ENCODE data around the gene ADARB2. TPM values are rescaled to one million over a fixed set of nuclear protein-coding genes. Genes with fewer than 3 reads are reported as not detected.

The ADARB2 gene
- total and polyA plus RNA-seq, 10 of the 15 experiments (the other 5 are each of a cell fraction or from before 2014, with no cell fraction given): 0.02 to 4.1 (median 0.76) TPM

DNA sequence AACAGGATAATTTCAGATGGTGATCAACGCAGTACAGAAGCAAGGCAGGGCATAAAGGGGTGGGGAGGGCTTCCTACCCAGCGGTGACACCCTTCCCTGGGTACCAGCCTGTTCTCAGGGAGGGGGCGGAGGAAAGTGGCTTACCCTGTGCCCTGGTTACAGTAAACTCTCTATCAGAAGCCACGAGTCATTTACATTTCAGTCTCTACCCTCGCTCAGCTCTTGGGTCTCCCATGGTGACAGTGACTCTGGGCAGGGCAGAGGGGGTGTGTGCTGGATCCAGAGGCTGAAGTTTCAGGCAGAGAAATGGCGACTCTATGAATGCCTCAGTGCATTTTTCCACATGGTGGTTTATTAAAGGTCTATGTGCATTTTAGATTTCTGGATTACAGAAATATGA lies 107.0 kb downstream of the ADARB2 start:
- no peak overlapping the region for H2AFZ ChIP-seq (ENCODE audit: control insufficient read depth, low read depth, low read length)
- FAIRE-seq (no peak), DNase-seq (ENCODE audit: low read depth, low spot score) (no peak), ATAC-seq (no peak)
- no peaks in the 10 kb centered on the region for H3K4me1 ChIP-seq (ENCODE audit: control insufficient read depth, insufficient read depth, low read length)
- RAD21 ChIA-PET (ENCODE audit: unreplicated experiment): no interaction called here
- TF ChIP-seq SMARCA5 (IDR thresholded peaks at IDR 0.05) (no peak), GABPA (IDR thresholded peaks at IDR 0.05; ENCODE audit: low read depth) (no peak), EZH2 (IDR thresholded peaks at IDR 0.05; ENCODE audit: borderline replicate concordance, control insufficient read depth, low read depth, low read length) (no peak), SUPT20H (IDR thresholded peaks at IDR 0.05; ENCODE audit: borderline replicate concordance, control insufficient read depth, low read depth, low read length) (no peak), ZNF384 (IDR thresholded peaks at IDR 0.05; ENCODE audit: borderline replicate concordance, low read depth, low read length) (no peak), NFYA (IDR thresholded peaks at IDR 0.05; ENCODE audit: borderline replicate concordance, low read depth, low read length) (no peak), WRNIP1 (IDR thresholded peaks at IDR 0.05; ENCODE audit: borderline replicate concordance, low read depth, low read length) (no peak), ZZZ3 (IDR thresholded peaks at IDR 0.05; ENCODE audit: control insufficient read depth, insufficient read length, low read depth) (no peak), RB1 (IDR thresholded peaks at IDR 0.05; ENCODE audit: borderline replicate concordance) (no peak), ELK1 (IDR thresholded peaks at IDR 0.05; ENCODE audit: low read depth, low read length) (no peak), CEBPB (IDR thresholded peaks at IDR 0.05; ENCODE audit: borderline replicate concordance in 1 of 2, low read depth in 2 of 2, low read length in 2 of 2) (no peak)
- TF ChIP-seq, protein P1, sequence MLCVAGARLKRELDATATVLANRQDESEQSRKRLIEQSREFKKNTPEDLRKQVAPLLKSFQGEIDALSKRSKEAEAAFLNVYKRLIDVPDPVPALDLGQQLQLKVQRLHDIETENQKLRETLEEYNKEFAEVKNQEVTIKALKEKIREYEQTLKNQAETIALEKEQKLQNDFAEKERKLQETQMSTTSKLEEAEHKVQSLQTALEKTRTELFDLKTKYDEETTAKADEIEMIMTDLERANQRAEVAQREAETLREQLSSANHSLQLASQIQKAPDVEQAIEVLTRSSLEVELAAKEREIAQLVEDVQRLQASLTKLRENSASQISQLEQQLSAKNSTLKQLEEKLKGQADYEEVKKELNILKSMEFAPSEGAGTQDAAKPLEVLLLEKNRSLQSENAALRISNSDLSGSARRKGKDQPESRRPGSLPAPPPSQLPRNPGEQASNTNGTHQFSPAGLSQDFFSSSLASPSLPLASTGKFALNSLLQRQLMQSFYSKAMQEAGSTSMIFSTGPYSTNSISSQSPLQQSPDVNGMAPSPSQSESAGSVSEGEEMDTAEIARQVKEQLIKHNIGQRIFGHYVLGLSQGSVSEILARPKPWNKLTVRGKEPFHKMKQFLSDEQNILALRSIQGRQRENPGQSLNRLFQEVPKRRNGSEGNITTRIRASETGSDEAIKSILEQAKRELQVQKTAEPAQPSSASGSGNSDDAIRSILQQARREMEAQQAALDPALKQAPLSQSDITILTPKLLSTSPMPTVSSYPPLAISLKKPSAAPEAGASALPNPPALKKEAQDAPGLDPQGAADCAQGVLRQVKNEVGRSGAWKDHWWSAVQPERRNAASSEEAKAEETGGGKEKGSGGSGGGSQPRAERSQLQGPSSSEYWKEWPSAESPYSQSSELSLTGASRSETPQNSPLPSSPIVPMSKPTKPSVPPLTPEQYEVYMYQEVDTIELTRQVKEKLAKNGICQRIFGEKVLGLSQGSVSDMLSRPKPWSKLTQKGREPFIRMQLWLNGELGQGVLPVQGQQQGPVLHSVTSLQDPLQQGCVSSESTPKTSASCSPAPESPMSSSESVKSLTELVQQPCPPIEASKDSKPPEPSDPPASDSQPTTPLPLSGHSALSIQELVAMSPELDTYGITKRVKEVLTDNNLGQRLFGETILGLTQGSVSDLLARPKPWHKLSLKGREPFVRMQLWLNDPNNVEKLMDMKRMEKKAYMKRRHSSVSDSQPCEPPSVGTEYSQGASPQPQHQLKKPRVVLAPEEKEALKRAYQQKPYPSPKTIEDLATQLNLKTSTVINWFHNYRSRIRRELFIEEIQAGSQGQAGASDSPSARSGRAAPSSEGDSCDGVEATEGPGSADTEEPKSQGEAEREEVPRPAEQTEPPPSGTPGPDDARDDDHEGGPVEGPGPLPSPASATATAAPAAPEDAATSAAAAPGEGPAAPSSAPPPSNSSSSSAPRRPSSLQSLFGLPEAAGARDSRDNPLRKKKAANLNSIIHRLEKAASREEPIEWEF (IDR thresholded peaks at IDR 0.05; ENCODE audit: insufficient replicate concordance, low read depth, low read length): no peak
- TF ChIP-seq, protein P2, sequence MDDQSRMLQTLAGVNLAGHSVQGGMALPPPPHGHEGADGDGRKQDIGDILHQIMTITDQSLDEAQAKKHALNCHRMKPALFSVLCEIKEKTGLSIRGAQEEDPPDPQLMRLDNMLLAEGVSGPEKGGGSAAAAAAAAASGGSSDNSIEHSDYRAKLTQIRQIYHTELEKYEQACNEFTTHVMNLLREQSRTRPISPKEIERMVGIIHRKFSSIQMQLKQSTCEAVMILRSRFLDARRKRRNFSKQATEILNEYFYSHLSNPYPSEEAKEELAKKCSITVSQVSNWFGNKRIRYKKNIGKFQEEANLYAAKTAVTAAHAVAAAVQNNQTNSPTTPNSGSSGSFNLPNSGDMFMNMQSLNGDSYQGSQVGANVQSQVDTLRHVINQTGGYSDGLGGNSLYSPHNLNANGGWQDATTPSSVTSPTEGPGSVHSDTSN (IDR thresholded peaks at IDR 0.05; ENCODE audit: insufficient replicate concordance, low read depth, low read length): no peak
- TF ChIP-seq, protein P3, sequence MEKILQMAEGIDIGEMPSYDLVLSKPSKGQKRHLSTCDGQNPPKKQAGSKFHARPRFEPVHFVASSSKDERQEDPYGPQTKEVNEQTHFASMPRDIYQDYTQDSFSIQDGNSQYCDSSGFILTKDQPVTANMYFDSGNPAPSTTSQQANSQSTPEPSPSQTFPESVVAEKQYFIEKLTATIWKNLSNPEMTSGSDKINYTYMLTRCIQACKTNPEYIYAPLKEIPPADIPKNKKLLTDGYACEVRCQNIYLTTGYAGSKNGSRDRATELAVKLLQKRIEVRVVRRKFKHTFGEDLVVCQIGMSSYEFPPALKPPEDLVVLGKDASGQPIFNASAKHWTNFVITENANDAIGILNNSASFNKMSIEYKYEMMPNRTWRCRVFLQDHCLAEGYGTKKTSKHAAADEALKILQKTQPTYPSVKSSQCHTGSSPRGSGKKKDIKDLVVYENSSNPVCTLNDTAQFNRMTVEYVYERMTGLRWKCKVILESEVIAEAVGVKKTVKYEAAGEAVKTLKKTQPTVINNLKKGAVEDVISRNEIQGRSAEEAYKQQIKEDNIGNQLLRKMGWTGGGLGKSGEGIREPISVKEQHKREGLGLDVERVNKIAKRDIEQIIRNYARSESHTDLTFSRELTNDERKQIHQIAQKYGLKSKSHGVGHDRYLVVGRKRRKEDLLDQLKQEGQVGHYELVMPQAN (conservative IDR thresholded peaks at IDR 0.05): no peak
- no peaks in the 10 kb centered on the region for H3K79me2 ChIP-seq (ENCODE audit: control insufficient read depth, insufficient read depth, low read length)
- SMC1A ChIA-PET (ENCODE audit: uncharacterized antibody, unreplicated experiment): interaction anchor here (0.6 to 1.0 kb wide), 2 partner anchors 10 to 25 kb away, joined by 3 read pairs; no protein-coding TSS in a partner anchor
- H3K27ac ChIP-seq (ENCODE audit: control insufficient read depth, insufficient read depth): no peak overlapping the region
- POLR2A ChIA-PET: no interaction called here
- no peaks in the 10 kb centered on the region; a peak in 1 of 4 replicates for H3K27me3 ChIP-seq (replicated peaks in 1 of 2; ENCODE audit: control insufficient read depth in 2 of 2, insufficient read depth in 2 of 2, low read length in 1 of 2)
- no peaks in the 10 kb centered on the region for H3K9me3 ChIP-seq (replicated peaks; ENCODE audit: control insufficient read depth, insufficient read depth, low read length)
- in situ Hi-C loops (cut with MboI) (no loop called here), intact Hi-C loops (cut with micrococcal nuclease; ENCODE audit: unreplicated experiment) (no loop called here)
- no peaks in the 10 kb centered on the region for H4K20me1 ChIP-seq (ENCODE audit: control insufficient read depth, insufficient read depth)
- CTCF ChIA-PET: no interaction called here
- no peak overlapping the region for H3K9ac ChIP-seq (ENCODE audit: control insufficient read depth, insufficient read depth, low read length)
- H3K4me2 ChIP-seq (ENCODE audit: control insufficient read depth, insufficient read depth): no peak overlapping the region
- 10% methylated on average over 5 of the region's 6 CpGs for WGBS (ENCODE audit: insufficient coverage, insufficient replicate concordance, low lambda C conversion rate, missing lambda C conversion rate)
- no peaks in the 10 kb centered on the region for H3K36me3 ChIP-seq (ENCODE audit: control insufficient read depth in 2 of 2, insufficient read depth in 2 of 2, low read length in 1 of 2)
- BruUV-seq (replicated peaks): no TSS peak
- no peak overlapping the region for H3K4me3 ChIP-seq

Measured in GM12878 (cell line).